G401 (cell line): ENCODE measurements around the gene SLC51B. TPM values are rescaled to one million over a fixed set of nuclear protein-coding genes. Genes with fewer than 3 reads are reported as not detected.
"Not testable (repeated sequence)": the region's sequence is repeated elsewhere in the genome, so short reads cannot be mapped to it uniquely, and the experiment has no call there.

Experiments
- DNase-seq: peaks from one replicate; pipeline ENCODE4 v3.0.0-alpha.2; 2015; ENCODE audit warnings: low spot score
- in situ Hi-C: cut with HindIII; loops from 2 replicates; pipeline ENCODE4 v1.10.0; 2016; ENCODE audit warnings: low sequenced_read_pairs, mixed read lengths
- total RNA-seq: library from RNA; depleted of rRNA; stranded (reverse); fragments of >200 nt; shearing (Covaris generic); gene quantifications from 2 replicates; pipeline ENCODE4 v1.2.3, GENCODE V29; 2014

Gene SLC51B
- total RNA-seq, 1 experiment from 2014 or later: not detected

- no peak for DNase-seq
- in situ Hi-C loops: no loop called here
Observed at GRCh38 chr15:65038836-65039235, 6.4 kb upstream of the SLC51B start.

GRCh38 chr15:65040461-65040860 is 4.7 kb upstream of the SLC51B start:
- in situ Hi-C loops: no loop called here
- no peak for DNase-seq

- no peak for DNase-seq
- in situ Hi-C loops: no loop called here
Observed at GRCh38 chr15:65041787-65042186, 3.4 kb upstream of the SLC51B start.

GRCh38 chr15:65042776-65043327 is 2.3 kb upstream of the SLC51B start:
- no peak for DNase-seq
- in situ Hi-C loops: no loop called here

GRCh38 chr15:65044218-65044617 is 969 bp upstream of the SLC51B start:
- in situ Hi-C loops, DNase-seq: not testable (repeated sequence)

GRCh38 chr15:65048241-65048640 is 3.1 kb downstream of the SLC51B start:
- no peak for DNase-seq
- in situ Hi-C loops: no loop called here

- peak; percentile 95 for DNase-seq
- in situ Hi-C loops: no loop called here
Observed at GRCh38 chr15:65049418-65049840, 4.2 kb downstream of the SLC51B start.

- DNase-seq: no peak
- in situ Hi-C loops: no loop called here
Observed at GRCh38 chr15:65050270-65050669, 5.1 kb downstream of the SLC51B start.

- in situ Hi-C loops: no loop called here
- DNase-seq: no peak
Observed at GRCh38 chr15:65051266-65051665, 6.1 kb downstream of the SLC51B start.

GRCh38 chr15:65052956-65053355 is 7.8 kb downstream of the SLC51B start:
- in situ Hi-C loops: no loop called here
- no peak for DNase-seq

GRCh38 chr15:65054333-65055200 is 9.4 kb downstream of the SLC51B start:
- peak; percentile 84 for DNase-seq
- in situ Hi-C loops: no loop called here

- in situ Hi-C loops: no loop called here
- DNase-seq: no peak
Observed at GRCh38 chr15:65055201-65055870, 10.1 kb downstream of the SLC51B start.

- DNase-seq: no peak
- in situ Hi-C loops: no loop called here
Observed at GRCh38 chr15:65056106-65056505, 10.9 kb downstream of the SLC51B start.

- in situ Hi-C loops: no loop called here
- no peak for DNase-seq
Observed at GRCh38 chr15:65056868-65057548, 11.8 kb downstream of the SLC51B start.

GRCh38 chr15:65057549-65057940 is 12.4 kb downstream of the SLC51B start:
- DNase-seq: no peak
- in situ Hi-C loops: no loop called here

GRCh38 chr15:65058394-65059368 is 13.5 kb downstream of the SLC51B start:
- in situ Hi-C loops: no loop called here
- DNase-seq: no peak

- no peak for DNase-seq
- in situ Hi-C loops: no loop called here
Observed at GRCh38 chr15:65059369-65059750, 14.2 kb downstream of the SLC51B start.

GRCh38 chr15:65059931-65060596 is 14.9 kb downstream of the SLC51B start:
- no peak for DNase-seq
- in situ Hi-C loops: no loop called here
